NCI-H146 (cell line): ENCODE measurements around the gene MS4A6E.

Source experiments
- DNase-seq: peaks from one replicate; lab custom pipeline; 2025; lab: John Stamatoyannopoulos, UW

The MS4A6E gene

DNA sequence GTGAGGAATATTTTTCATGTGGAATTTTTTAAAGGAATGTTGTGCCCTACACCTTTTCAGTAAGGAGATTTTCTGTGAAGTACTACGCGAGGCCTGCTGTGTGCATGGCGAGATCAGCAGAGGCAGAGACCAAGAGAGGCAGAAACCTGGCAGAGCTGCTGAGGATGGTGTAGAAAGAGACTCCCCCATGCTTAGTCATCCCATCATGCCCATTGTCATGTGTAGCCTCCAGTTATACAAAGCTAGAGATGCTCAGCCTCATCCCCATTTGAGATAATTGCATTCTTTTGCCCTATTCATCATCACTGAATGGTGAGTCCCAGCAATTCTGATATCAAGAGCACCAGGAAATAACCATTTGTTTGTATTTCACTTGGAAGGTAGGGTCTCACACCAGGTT is 48.3 kb downstream of the MS4A6E start:
- no peak for DNase-seq

DNA sequence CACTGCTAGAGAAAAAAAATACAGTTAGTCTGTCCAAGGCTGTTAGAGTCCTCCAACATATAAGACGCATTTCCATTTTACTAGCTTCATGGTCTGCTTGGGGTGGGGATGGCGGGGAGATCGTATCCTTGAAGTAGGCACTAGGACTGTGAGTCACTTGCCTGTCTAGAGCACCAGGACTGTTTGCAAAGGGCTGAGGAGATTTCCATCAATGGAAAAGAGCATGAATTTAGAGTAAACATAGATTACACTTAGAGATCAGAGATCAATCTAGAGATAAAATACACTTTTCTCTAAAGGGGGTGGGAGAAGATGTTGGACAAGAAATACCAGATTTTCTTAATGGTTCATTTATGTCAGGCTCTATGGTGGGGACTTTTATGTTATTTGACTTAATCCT is 49.5 kb downstream of the MS4A6E start:
- DNase-seq = no peak

DNA sequence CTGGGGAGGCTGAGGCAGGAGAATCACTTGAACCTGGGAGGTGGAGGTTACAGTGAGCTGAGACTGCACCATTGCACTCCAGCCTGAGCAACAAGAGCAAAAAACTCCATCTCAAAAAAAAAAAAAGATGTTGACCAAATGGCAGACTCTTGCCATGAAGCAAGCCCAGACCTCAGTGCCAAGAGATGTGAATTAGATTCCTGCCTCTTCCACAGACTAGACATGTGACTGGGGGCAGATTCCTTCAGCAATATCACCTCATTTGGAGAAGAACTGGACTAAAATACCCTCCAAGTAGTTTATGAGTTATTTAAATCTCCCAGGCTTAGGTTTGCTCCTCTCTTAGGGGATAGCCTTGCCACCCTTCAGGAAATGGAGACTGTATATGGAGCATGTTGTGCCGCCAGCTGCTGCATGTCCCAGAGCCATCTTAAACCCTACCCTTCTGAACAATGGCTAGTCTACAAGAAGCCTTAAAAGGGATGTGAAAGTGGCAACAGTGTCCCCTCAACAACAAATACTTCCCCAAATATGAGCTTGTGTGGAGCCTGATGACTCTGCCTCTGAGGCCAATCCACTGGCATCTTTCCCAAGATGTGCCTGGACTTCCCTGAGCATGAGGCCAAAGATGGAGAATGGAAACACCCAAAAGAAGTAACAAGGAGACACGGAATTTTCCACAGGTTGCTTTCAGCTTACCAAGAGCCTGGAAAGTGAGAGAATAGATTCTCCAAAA is 50.5 kb downstream of the MS4A6E start:
- no peak for DNase-seq

DNA sequence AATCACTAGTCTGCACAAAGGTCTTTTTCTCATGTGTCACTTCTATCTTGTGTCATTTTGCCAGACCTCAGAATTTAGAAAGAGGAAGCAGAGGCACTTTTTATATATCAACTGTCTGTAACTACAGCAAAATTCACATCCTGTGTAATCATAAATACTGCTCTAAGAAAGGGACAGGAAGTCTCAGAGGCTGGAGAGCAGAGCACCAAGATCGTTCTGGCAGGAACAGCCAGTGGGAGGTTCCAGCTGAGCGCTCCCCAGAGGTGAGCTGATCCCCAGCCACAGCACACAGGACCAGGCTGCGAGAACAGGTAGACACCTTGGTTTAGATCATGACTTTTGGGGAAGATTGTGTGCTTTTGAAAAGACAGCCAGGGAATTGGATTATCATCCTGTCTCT is 51.3 kb downstream of the MS4A6E start, which contains the start of gene MS4A7:
Gene MS4A7, plus strand, starts transcription at position 179 of the 400 bp plus-strand sequence. CDS start 4,610 bp downstream, outside the sequence.
- DNase-seq = no peak

DNA sequence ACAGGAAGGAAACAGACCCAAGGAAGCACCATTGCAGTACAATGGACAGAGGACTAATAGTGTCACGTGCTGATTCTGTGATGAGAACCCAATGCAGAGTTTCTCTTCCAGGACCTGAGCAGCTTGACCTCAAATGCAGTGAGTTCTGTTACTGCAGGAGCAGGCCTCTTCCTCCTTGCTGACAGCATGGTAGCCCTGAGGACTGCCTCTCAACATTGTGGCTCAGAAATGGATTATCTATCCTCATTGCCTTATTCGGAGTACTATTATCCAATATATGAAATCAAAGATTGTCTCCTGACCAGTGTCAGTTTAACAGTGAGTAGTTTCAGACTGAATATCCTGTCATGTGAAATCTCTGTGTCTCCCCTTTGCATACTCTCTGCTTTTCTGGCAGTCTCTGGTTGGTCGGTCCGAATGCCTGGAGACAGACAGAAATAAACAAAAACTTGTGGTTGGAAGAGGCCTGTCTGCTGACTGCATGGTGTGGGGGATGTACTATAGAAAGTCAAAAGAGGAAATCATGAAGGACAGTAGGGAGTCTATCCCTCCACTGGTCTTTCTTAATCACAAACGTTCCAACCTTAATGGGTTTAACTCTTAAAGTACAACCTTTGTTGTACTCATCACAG is 62.3 kb downstream of the MS4A6E start:
- DNase-seq = no peak

DNA sequence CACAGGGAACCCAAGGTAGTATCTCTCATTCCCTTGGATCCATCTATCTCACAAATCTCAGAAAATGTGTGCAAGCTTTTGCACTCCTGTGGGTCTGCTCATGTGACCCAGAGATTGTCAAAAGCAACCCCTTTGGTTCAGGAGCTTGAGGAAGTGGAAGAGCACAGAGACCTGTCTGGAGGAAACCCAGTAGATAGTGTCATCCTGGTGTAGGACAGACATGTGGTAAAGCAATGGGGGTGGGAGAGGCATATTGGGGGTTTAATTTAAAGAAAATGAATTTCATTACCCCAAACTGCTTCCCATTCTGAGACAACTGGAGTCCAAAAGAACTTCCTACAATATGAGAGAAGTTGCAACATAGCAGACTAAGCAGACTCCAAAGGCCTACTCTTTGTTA is 63.4 kb downstream of the MS4A6E start:
- DNase-seq = no peak
